GM12801 (cell line): ENCODE results near the gene GRIK1.

ENCODE experiments used
- TF ChIP-seq, protein P1 (sequence below): IDR thresholded peaks from one replicate; pipeline ENCODE4 v1.5.1; 2011; ENCODE audit warnings: control low read depth; ENCODE audit not compliant: insufficient read length; ENCODE audit errors: extremely low read depth

GRIK1 gene

DNA sequence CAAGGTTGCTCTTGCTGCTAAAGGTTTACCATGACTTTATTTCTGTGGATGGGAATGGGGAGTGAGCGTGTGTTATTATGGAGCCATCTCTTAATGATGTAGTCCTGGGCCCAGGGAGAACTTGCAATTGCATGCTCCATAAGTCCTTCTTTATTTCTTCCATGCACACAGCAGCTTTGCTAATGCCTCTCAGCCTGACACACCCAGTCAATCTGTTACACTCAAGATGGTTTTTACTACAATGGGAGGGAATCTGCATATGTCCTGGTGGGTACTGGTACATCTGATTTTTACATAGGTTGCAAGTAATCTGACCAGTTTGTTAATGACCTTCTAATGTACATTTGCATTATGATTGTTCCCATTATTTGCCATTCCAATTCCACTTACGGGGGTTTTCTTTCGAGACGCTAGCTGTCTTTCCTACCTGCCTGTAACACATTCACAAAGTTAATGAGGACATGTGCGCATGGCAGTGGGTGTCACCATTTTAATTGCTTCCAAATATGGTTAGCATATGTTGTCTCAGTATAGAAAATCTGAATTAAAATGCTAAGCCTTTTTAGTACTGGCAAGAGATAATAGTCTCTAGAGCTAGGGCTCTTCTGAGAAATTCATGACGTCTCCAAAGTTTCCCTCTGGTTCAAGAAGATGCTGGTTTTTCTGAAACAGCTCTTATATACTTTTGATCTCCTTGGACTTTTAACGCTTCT is 188.2 kb downstream of the GRIK1 start:
- TF ChIP-seq, protein P1, sequence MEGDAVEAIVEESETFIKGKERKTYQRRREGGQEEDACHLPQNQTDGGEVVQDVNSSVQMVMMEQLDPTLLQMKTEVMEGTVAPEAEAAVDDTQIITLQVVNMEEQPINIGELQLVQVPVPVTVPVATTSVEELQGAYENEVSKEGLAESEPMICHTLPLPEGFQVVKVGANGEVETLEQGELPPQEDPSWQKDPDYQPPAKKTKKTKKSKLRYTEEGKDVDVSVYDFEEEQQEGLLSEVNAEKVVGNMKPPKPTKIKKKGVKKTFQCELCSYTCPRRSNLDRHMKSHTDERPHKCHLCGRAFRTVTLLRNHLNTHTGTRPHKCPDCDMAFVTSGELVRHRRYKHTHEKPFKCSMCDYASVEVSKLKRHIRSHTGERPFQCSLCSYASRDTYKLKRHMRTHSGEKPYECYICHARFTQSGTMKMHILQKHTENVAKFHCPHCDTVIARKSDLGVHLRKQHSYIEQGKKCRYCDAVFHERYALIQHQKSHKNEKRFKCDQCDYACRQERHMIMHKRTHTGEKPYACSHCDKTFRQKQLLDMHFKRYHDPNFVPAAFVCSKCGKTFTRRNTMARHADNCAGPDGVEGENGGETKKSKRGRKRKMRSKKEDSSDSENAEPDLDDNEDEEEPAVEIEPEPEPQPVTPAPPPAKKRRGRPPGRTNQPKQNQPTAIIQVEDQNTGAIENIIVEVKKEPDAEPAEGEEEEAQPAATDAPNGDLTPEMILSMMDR, result no peak

DNA sequence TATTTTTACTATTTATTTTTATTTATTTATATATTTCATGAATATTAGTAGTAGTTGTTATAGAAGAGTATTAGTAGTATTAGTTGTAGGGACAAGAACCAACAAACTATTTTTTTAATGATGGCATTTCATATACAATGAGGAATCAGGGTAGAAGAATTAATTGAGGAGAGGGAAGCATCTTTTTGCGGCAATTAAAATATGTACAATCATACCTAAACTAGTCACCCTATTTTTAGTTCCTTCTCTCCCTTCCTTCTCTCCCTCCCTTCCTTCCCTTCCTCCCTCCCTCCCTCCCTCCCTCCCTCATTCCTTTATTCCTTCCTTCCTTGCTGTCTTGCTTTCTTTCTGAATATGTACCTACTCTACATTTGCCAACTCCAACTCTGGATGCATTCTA is 189.8 kb downstream of the GRIK1 start:
- TF ChIP-seq, protein P1, result no peak

DNA sequence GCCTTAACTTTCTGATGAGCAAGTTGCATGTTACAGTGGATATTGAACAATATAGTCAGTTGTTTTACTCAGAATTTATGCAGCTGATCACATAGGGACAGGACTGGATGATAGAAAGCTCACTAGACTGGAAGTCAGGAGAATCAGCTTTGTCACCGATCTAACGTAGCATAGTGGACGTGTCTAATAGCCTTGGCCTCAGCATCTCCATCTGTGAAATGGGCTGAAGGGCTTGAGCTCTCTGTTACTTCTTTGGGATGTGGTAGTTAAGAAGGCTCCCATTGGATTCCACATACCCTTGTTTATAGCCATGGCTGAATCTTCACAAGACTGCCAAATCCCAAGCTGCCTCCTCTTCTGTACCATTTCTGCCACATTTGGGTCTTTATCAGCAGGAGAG is 190.6 kb downstream of the GRIK1 start:
- TF ChIP-seq, protein P1, result no peak

DNA sequence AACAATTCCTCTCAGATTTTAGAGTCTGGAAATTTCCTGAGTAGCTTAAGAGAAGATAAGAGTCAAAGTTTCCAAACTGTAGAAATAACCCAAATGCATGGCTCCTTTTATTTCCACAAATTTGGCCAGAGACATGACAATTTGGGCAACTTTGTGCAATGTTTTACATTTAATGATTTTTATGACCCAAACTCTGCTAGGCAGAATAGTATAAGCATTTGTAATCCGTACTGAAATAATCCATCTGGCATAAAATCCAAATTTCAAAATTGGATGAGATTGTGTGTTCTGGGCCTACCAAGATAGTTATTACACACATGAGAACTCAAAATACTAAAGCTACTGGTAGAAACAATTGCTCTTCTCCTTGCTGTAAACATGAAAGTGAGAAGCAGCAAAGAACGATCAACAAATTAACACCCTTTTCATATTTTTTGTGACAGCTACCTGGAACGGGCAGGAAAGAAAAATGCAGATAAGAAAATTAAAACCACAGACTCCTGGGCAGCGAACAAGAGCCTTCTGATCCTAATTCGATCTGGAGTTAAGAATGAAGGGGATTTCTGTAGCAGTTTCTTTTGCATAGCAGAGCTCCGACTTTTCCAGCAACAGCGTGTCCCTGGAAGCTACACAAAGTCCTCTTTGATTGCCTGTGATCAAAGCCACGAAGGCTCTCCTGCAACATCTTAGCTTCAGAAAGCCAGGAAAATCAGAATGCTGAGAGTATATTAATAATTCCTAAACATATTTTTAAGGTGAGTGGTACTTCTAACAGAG is 191.2 kb downstream of the GRIK1 start:
- TF ChIP-seq, protein P1, result no peak

DNA sequence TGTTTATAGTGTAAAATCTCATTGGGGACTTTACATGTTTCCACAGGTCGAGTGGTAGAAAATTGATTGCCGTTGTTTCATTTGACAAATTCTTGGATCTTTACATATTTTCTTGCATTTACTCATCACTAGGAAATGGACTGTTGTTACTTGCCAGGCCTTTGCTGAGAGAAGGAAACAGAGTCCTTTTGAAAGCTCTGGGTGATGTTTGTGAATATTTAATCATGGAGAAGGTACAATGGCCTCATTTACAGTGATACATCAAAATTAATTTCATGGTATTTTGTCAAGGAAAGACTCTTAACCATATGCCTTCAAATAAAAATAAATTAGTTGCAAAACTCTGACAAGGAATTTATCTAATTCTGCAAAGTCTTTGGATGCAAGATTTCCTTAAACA is 198.0 kb downstream of the GRIK1 start:
- TF ChIP-seq, protein P1, result no peak

DNA sequence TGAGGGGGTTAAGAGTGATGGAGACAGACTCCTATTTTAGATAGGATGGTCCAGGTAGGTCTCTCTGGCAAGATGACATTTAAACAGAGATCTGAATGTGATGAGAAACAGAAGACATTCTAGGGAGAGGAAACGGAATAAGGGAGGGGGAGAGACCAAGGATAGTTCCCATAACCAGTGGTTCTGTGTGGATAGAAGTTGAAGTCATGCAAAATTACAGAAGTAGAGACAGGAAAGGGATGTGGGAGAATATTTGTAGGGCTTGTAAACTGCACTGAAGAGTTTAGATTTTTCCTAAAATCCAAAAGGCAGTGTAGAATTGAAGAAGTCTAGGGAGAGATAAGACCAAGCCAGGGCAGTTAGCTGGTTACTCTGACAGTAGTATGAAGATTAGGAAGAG is 200.6 kb downstream of the GRIK1 start:
- TF ChIP-seq, protein P1, result no peak

DNA sequence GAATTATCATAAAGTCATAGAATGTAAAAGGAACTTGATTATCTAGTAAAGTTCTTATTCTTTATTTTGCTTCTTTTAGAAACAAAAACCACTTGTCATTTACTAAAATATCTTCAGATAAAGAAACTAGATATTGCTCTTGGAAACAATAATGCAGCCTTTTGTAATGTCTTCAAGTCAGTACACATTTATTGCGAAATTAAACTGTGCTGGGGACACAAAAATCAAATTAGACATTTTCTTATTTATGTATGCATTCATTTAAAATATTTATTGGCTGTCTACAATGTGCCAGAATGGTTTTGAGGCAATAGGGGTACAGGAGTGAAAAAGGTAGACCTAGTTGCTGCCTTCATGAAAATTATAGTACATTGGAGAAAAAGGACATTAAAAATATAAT is 201.1 kb downstream of the GRIK1 start:
- TF ChIP-seq, protein P1, result no peak
